Upper lobe of left lung (tissue), 4 donors: Measurements from ENCODE around the gene PDCL2.

Experiments used
- EP300 ChIP-seq, 4 donors: sonication (generic); formaldehyde crosslinking; IDR thresholded peaks; one replicate each; pipeline ENCODE4 v1.5.1; 2017; ENCODE audit warnings: antibody characterized with exemption in 4 of 4, control low read depth in 2 of 4
- POLR2A ChIP-seq, 4 donors: fragments of 450-650 bp; IDR thresholded peaks; one replicate each; pipeline ENCODE4 v1.5.1; 2016 to 2017; ENCODE audit warnings: antibody characterized with exemption in 4 of 4, mild to moderate bottlenecking in 2 of 4
- TF ChIP-seq, protein P1 (sequence below), 6 experiments: fragments of 450-650 bp in 4 of 6; fragments of 200-600 bp in 2 of 6; sonication (generic) in 2 of 6; IDR thresholded peaks; one replicate each; pipeline ENCODE4 v1.5.1; 2016 to 2019; ENCODE audit warnings: antibody characterized with exemption in 6 of 6

GRCh38 chr4:55554453-55555030, 37.5 kb downstream of the PDCL2 start:
- TF ChIP-seq, protein P1, sequence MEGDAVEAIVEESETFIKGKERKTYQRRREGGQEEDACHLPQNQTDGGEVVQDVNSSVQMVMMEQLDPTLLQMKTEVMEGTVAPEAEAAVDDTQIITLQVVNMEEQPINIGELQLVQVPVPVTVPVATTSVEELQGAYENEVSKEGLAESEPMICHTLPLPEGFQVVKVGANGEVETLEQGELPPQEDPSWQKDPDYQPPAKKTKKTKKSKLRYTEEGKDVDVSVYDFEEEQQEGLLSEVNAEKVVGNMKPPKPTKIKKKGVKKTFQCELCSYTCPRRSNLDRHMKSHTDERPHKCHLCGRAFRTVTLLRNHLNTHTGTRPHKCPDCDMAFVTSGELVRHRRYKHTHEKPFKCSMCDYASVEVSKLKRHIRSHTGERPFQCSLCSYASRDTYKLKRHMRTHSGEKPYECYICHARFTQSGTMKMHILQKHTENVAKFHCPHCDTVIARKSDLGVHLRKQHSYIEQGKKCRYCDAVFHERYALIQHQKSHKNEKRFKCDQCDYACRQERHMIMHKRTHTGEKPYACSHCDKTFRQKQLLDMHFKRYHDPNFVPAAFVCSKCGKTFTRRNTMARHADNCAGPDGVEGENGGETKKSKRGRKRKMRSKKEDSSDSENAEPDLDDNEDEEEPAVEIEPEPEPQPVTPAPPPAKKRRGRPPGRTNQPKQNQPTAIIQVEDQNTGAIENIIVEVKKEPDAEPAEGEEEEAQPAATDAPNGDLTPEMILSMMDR (IDR thresholded peaks at IDR 0.05), result peak in 2 of 6 experiments; percentile 19 to 25
- TF ChIP-seq POLR2A (IDR thresholded peaks at IDR 0.05), result no peak
- no peak for TF ChIP-seq EP300 (IDR thresholded peaks at IDR 0.05)
